HG02981 (cell line): ENCODE measurements around the gene PNPLA1.
"Not testable (repeated sequence)": the region's sequence is repeated elsewhere in the genome, so short reads cannot be mapped to it uniquely, and the experiment has no call there.

ENCODE experiments used
- ATAC-seq: cut with Tn5 transposase; IDR thresholded peaks from one replicate; pipeline ENCODE4 v1.9.1; 2021; ENCODE audit warnings: mild to moderate bottlenecking, moderate library complexity; ENCODE audit not compliant: unreplicated experiment

PNPLA1 gene

GRCh38 chr6:36333171-36333895, 63.5 kb downstream of the PNPLA1 start:
- ATAC-seq, result no peak

- ATAC-seq, result no peak
Observed at GRCh38 chr6:36333931-36334725, 64.3 kb downstream of the PNPLA1 start.

GRCh38 chr6:36334832-36335459, 65.1 kb downstream of the PNPLA1 start:
- ATAC-seq, result no peak

GRCh38 chr6:36335465-36336207, 65.8 kb downstream of the PNPLA1 start:
- ATAC-seq, result no peak

GRCh38 chr6:36336208-36336710, 66.4 kb downstream of the PNPLA1 start:
- ATAC-seq, result no peak

- ATAC-seq, result no peak
Observed at GRCh38 chr6:36336779-36337241, 67.0 kb downstream of the PNPLA1 start, which contains the start of gene BNIP5. Gene BNIP5, minus strand, starts transcription at chr6:36336888. Its CDS starts 6,198 bp downstream, at chr6:36330690.

GRCh38 chr6:36337814-36338213, 68.0 kb downstream of the PNPLA1 start:
- no peak for ATAC-seq

DNA sequence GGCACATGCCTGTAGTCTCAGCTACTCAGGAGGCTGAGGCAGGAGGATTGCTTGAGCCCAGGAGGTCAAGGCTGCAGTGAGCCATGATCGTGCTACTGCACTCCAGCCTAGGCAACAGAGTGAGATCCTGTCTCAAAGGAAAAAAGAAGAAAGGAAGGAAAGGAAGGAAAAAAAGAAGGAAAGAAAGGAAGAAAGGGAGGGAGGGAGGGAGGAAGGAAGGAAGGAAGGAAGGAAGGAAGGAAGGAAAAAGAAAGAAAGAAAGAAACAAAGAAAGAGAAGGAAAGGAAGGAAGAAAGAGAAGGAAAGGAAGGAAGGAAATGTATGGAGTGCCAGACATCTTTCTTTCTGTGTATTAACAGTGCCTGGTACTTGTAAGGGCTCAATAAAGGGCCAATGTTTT, 68.4 kb downstream of the PNPLA1 start:
- not testable (repeated sequence) for ATAC-seq

GRCh38 chr6:36339146-36339545, 69.3 kb downstream of the PNPLA1 start:
- ATAC-seq, result no peak

DNA sequence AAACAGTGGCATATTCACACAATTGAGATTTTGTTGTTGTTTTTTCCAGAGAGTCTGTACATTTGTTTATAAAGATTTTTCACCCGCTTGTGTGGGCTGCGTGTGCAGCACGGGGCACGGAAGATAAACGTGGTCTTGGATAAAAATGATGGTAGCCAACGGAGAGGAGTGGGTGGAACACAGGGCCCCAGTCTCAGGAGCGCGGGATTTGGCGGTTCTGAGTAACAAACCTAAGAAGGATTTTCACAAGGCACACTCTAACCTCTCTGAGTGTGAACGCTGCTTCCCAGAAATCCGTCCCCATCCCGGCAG, 70.4 kb downstream of the PNPLA1 start:
- ATAC-seq, result no peak

GRCh38 chr6:36340618-36341454, 71.0 kb downstream of the PNPLA1 start:
- ATAC-seq, result no peak

- no peak for ATAC-seq
Observed at GRCh38 chr6:36343109-36343680, 73.3 kb downstream of the PNPLA1 start.

DNA sequence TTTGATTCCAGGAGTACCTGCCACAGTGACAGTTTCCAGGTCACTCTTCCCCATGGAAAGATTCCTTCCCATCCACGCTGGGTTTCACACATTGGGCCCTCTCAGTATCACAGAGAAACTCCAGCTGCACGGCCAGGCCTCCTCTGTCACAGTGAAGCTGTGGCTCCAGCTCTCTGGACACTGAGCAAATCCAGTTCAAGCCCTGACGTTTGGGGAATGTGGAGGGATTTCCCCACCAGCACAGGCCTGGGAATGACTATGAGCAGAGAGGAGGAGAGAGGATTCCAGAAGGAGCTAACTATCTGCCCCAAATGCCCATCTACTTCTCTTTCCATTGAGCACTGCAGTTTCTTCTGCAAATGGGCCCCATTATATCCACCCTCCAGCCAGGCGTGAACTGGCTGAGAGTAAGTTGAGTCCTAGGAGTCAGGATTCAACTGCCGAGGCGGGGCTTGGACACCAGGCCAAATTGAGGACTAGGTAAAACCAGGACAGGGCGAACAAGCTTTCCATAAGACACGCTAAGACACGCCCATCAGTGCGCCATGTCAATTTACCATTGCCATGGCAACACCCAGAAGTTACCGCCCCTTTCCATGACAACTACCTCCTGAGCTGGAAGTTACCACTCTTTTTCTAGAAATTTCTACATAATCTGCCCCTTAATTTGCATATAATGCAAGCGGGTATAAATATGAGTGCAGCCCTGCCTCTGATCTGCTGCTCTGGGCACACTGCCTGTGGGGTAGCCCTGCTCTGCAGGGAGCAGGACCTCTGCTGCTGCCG, 76.0 kb downstream of the PNPLA1 start:
- ATAC-seq, result no peak

- ATAC-seq, result no peak
Observed at GRCh38 chr6:36346486-36347273, 76.8 kb downstream of the PNPLA1 start.

- ATAC-seq, result no peak
Observed at GRCh38 chr6:36347621-36348020, 77.8 kb downstream of the PNPLA1 start.

DNA sequence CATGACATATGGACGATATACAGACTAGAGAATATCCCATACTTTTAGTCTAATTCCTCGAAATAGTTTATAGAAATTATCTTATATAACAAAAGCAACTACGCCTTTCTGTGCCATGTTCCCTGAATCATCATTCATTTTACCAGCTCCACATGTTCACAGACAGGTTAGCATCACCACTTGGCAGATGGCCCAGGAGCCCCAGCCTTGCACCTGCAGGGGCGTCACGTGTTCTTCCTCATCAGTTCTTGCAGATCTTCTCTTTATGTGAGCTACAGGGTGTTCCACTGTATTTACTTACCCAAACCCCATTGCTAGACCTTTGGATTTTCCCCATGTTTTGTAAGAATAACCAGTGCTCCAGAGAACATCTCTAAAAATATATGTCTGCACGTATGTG, 79.4 kb downstream of the PNPLA1 start:
- no peak for ATAC-seq

DNA sequence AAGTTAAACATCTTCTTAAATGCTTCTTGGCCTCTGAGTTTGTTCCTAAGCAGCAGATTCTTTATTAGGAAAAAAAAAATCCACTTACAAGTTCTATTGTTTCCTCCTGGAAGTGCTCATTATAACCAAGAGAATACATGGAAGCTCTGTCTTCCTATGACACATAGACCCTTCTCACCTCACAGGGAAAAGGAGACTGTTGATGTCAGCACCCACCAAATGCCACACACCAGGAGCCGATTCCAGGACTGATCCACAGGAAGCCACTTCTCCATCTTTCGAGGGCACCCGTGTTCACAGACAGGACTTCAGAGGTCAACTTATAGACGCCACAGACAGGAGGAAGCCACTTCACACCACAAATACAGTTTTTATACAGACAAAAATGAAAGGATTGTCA, 80.2 kb downstream of the PNPLA1 start:
- no peak for ATAC-seq
